Measurements from ENCODE around the gene KHDRBS1. TPM values are rescaled to one million over a fixed set of nuclear protein-coding genes. Genes with fewer than 3 reads are reported as not detected.
A peak's percentile ranks its signal among the peaks of the same experiment; 100 is the strongest.

Gene KHDRBS1
- total RNA-seq, 4 donors from 2014 or later, result 60.8 to 94.3 (median 84.7) TPM

GRCh38 chr1:32068957-32069588, 55.4 kb downstream of the KHDRBS1 start:
- TF ChIP-seq CTCF (IDR thresholded peaks at IDR 0.05) (no peak), POLR2A (IDR thresholded peaks at IDR 0.05) (no peak)
- peak in 1 of 2 donors; percentile 63 for DNase-seq (ENCODE audit: low spot score in 2 of 2)
- WGBS, 2 donors, result 72 to 81% methylated on average over 5 of the region's 5 CpGs
- intact Hi-C loops (cut with DNase I; ENCODE audit: low total_unique reads), result loop anchor here (10.0 kb wide), 1 partner anchor 284 kb away; no protein-coding TSS in a partner anchor
- no peak overlapping the region for H3K4me3 ChIP-seq (ENCODE audit: low read depth, poor library complexity, severe bottlenecking)

- intact Hi-C loops (cut with DNase I; ENCODE audit: low total_unique reads), result no loop called here
- WGBS, 2 donors, result 17 to 18% methylated on average over 14 of the region's 14 CpGs
- peak overlapping the region; percentile 55 for H3K4me3 ChIP-seq (ENCODE audit: low read depth, poor library complexity, severe bottlenecking)
- no peak for DNase-seq (ENCODE audit: low spot score in 2 of 2)
- TF ChIP-seq POLR2A (IDR thresholded peaks at IDR 0.05) (no peak), CTCF (IDR thresholded peaks at IDR 0.05) (no peak)
Measured at GRCh38 chr1:32071758-32072621, 58.3 kb downstream of the KHDRBS1 start.

GRCh38 chr1:32072622-32073298, 59.1 kb downstream of the KHDRBS1 start, which contains the start of gene TMEM39B:
TMEM39B (plus strand) TSS chr1:32072939; CDS start chr1:32073048, 109 bp downstream.
- WGBS, 2 donors, result 1% methylated on average over 42 to 50 of the region's 67 CpGs
- intact Hi-C loops (cut with DNase I; ENCODE audit: low total_unique reads), result no loop called here

GRCh38 chr1:32073299-32074229, 59.9 kb downstream of the KHDRBS1 start:
- intact Hi-C loops (cut with DNase I; ENCODE audit: low total_unique reads), result no loop called here
- peak overlapping the region; percentile 55 for H3K4me3 ChIP-seq (ENCODE audit: low read depth, poor library complexity, severe bottlenecking)
- peak; percentile 83 to 96 for DNase-seq (ENCODE audit: low spot score in 2 of 2)
- WGBS, 2 donors, result 22 to 27% methylated on average over 28 of the region's 28 CpGs
- TF ChIP-seq CTCF (IDR thresholded peaks at IDR 0.05), result no peak
- TF ChIP-seq POLR2A (IDR thresholded peaks at IDR 0.05), result no peak

More at GRCh38 chr1:32072622-32073298, 59.1 kb downstream of the KHDRBS1 start, which contains the start of gene TMEM39B:
- peak within 1 kb of the TSS; percentile 55 for H3K4me3 ChIP-seq (ENCODE audit: low read depth, poor library complexity, severe bottlenecking)
- peak; percentile 94 to 99 for DNase-seq (ENCODE audit: low spot score in 2 of 2)
- TF ChIP-seq POLR2A (IDR thresholded peaks at IDR 0.05), result no peak
- TF ChIP-seq CTCF (IDR thresholded peaks at IDR 0.05), result no peak

- 97 to 98% methylated on average over 9 of the region's 9 CpGs for WGBS, 2 donors
- intact Hi-C loops (cut with DNase I; ENCODE audit: low total_unique reads), result no loop called here
- TF ChIP-seq CTCF (IDR thresholded peaks at IDR 0.05) (no peak), POLR2A (IDR thresholded peaks at IDR 0.05) (no peak)
- DNase-seq (ENCODE audit: low spot score in 2 of 2), result no peak
- H3K4me3 ChIP-seq (ENCODE audit: low read depth, poor library complexity, severe bottlenecking), result no peak overlapping the region
Measured at GRCh38 chr1:32074841-32075240, 61.2 kb downstream of the KHDRBS1 start.

Measured in lower leg skin (tissue), 4 donors.